Keratinocyte (primary cell): ENCODE results near the gene IL19. TPM values are rescaled to one million over a fixed set of nuclear protein-coding genes. Genes with fewer than 3 reads are reported as not detected.

Experiments used
- DNase-seq: peaks from one replicate; pipeline ENCODE4 v3.0.0-alpha.2; 2011; ENCODE audit warnings: low read depth, missing footprints, low spot score
- FAIRE-seq: peaks from 2 replicates; lab custom pipeline; 2011; peaks lifted over from hg19 to GRCh38; lab: Jason Lieb, UNC
- H2AFZ ChIP-seq: 2 replicates; pipeline ENCODE4 v1.6.0; 2012; ENCODE audit warnings: low read length, control low read depth, inconsistent platforms; ENCODE audit not compliant: control insufficient read depth
- H3K27ac ChIP-seq: 2 replicates; pipeline ENCODE4 v1.5.1; 2011; ENCODE audit warnings: low read length; ENCODE audit not compliant: control insufficient read depth, insufficient read depth
- H3K27me3 ChIP-seq: 3 replicates; pipeline ENCODE4 v1.6.0; 2011; ENCODE audit warnings: low read length; ENCODE audit not compliant: control insufficient read depth, insufficient read depth; ENCODE audit errors: extremely low read depth
- H3K36me3 ChIP-seq, 2 experiments: 2 replicates in 1 of 2; 3 replicates in 1 of 2; pipeline ENCODE4 v1.5.1; 2011; ENCODE audit warnings: low read length in 2 of 2, mild to moderate bottlenecking in 1 of 2; ENCODE audit not compliant: control insufficient read depth in 2 of 2, insufficient read depth in 2 of 2; ENCODE audit errors: extremely low read depth in 1 of 2
- H3K4me1 ChIP-seq: 3 replicates; pipeline ENCODE4 v1.5.1; 2011; ENCODE audit warnings: low read length; ENCODE audit not compliant: control insufficient read depth, insufficient read depth; ENCODE audit errors: extremely low read depth
- H3K4me2 ChIP-seq: 3 replicates; pipeline ENCODE4 v1.6.0; 2011; ENCODE audit warnings: low read depth, low read length; ENCODE audit not compliant: control insufficient read depth, insufficient read depth; ENCODE audit errors: extremely low read depth
- H3K4me3 ChIP-seq, 3 experiments: fragments of 200-600 bp in 1 of 3; sonication (generic) in 1 of 3; 2 replicates in 2 of 3; 3 replicates in 1 of 3; pipeline ENCODE4 v1.5.1; 2011 to 2016; ENCODE audit warnings: low read length in 3 of 3, mild to moderate bottlenecking in 3 of 3, control low read depth in 2 of 3, inconsistent platforms in 1 of 3, low read depth in 1 of 3, mixed read lengths in 1 of 3, mixed run types in 1 of 3, moderate library complexity in 1 of 3; ENCODE audit not compliant: control insufficient read depth in 2 of 3, insufficient read depth in 2 of 3; ENCODE audit errors: extremely low read depth in 1 of 3
- H3K79me2 ChIP-seq: 2 replicates; pipeline ENCODE4 v1.6.0; 2012; ENCODE audit warnings: low read length; ENCODE audit not compliant: control insufficient read depth, insufficient read depth
- H3K9ac ChIP-seq: 3 replicates; pipeline ENCODE4 v1.6.0; 2011; ENCODE audit warnings: low read length; ENCODE audit not compliant: control insufficient read depth, insufficient read depth; ENCODE audit errors: extremely low read depth
- H3K9me1 ChIP-seq: 3 replicates; pipeline ENCODE4 v1.6.0; 2011; ENCODE audit warnings: low read length; ENCODE audit not compliant: control insufficient read depth, insufficient read depth; ENCODE audit errors: extremely low read depth
- H3K9me3 ChIP-seq: 2 replicates; pipeline ENCODE4 v1.5.1; 2012; ENCODE audit warnings: low read depth, low read length; ENCODE audit not compliant: control insufficient read depth
- H4K20me1 ChIP-seq: 3 replicates; pipeline ENCODE4 v1.6.0; 2011; ENCODE audit warnings: low read length; ENCODE audit not compliant: control insufficient read depth, insufficient read depth; ENCODE audit errors: extremely low read depth
- CTCF ChIP-seq, 3 experiments: IDR thresholded peaks in 1 of 3; conservative IDR thresholded peaks in 1 of 3; optimal IDR thresholded peaks in 1 of 3; 2 replicates in 2 of 3; 3 replicates in 1 of 3; pipeline versions ENCODE3 to v1.5.1; 2011; ENCODE audit warnings: low read length in 3 of 3, mild to moderate bottlenecking in 3 of 3, moderate library complexity in 2 of 3, control low read depth in 1 of 3, inconsistent platforms in 1 of 3; ENCODE audit not compliant: insufficient read depth in 2 of 3; ENCODE audit errors: extremely low read depth in 1 of 3
- EZH2 ChIP-seq: IDR thresholded peaks from one replicate; pipeline ENCODE4 v1.6.1; 2012; ENCODE audit warnings: inconsistent platforms, mild to moderate bottlenecking, low read length, moderate library complexity
- dilution Hi-C: fragments of 300-500 bp; cut with MboI; formaldehyde crosslinking; loops from one replicate; pipeline ENCODE4 v1.7.0; 2020; ENCODE audit warnings: low sequenced_read_pairs; ENCODE audit not compliant: extremely low pct_ligation_motif_present
- polyA plus RNA-seq, 5 experiments: library from polyadenylated mRNA; depleted of rRNA in 3 of 5; stranded (reverse) in 3 of 5; stranded (forward) in 1 of 5; unstranded in 1 of 5; fragments of >200 nt; gene quantifications; 1 replicate in 1 of 5; 2 replicates in 3 of 5; 3 replicates in 1 of 5; pipeline versions ENCODE4 v1.2.1 to v1.2.3, GENCODE V29; 2011 to 2012; ENCODE audit warnings: missing spikeins in 2 of 5, low read depth in 1 of 5, low replicate concordance in 1 of 5

The IL19 gene
- polyA plus RNA-seq, 1 donor (not counting 4 experiments of a cell fraction or from before 2014, with no cell fraction given): not detected

- no peak overlapping the region for H3K4me3 ChIP-seq
- H2AFZ ChIP-seq: peak overlapping the region; percentile 20
- dilution Hi-C loops: no loop called here
- peaks cover 7% of the 10 kb centered on the region for H3K4me1 ChIP-seq
- no peak for TF ChIP-seq CTCF (optimal IDR thresholded peaks at IDR 0.05 in 1 of 3, IDR thresholded peaks at IDR 0.05 in 1 of 3, conservative IDR thresholded peaks at IDR 0.05 in 1 of 3; ENCODE audit: extremely low read depth in 1 of 3, insufficient read depth in 2 of 3, low read length in 3 of 3)
- no peak for TF ChIP-seq EZH2
- no peaks in the 10 kb centered on the region for H3K27me3 ChIP-seq
- peak; percentile 88 for FAIRE-seq
- no peaks in the 10 kb centered on the region for H3K9me1 ChIP-seq
- peak overlapping the region; percentile 30 for H3K4me2 ChIP-seq
- H3K36me3 ChIP-seq: no peaks in the 10 kb centered on the region
- no peaks in the 10 kb centered on the region for H4K20me1 ChIP-seq
- no peaks in the 10 kb centered on the region for H3K9me3 ChIP-seq
- no peaks in the 10 kb centered on the region for H3K79me2 ChIP-seq
- DNase-seq: no peak
- H3K27ac ChIP-seq: no peak overlapping the region
- no peak overlapping the region for H3K9ac ChIP-seq
Observed at GRCh38 chr1:206847946-206848345, 77.4 kb downstream of the IL19 start.

- H3K4me2 ChIP-seq: no peak overlapping the region
- DNase-seq (no peak), FAIRE-seq (no peak)
- H3K9me1 ChIP-seq: no peaks in the 10 kb centered on the region
- H3K9ac ChIP-seq: no peak overlapping the region
- H3K27me3 ChIP-seq: no peaks in the 10 kb centered on the region
- no peaks in the 10 kb centered on the region for H3K36me3 ChIP-seq
- dilution Hi-C loops: no loop called here
- no peak overlapping the region for H3K27ac ChIP-seq
- peaks cover 7% of the 10 kb centered on the region for H3K4me1 ChIP-seq
- no peaks in the 10 kb centered on the region for H3K79me2 ChIP-seq
- H4K20me1 ChIP-seq: no peaks in the 10 kb centered on the region
- no peaks in the 10 kb centered on the region for H3K9me3 ChIP-seq
- no peak overlapping the region for H3K4me3 ChIP-seq
- no peak overlapping the region for H2AFZ ChIP-seq
- no peak for TF ChIP-seq CTCF (optimal IDR thresholded peaks at IDR 0.05 in 1 of 3, IDR thresholded peaks at IDR 0.05 in 1 of 3, conservative IDR thresholded peaks at IDR 0.05 in 1 of 3; ENCODE audit: extremely low read depth in 1 of 3, insufficient read depth in 2 of 3, low read length in 3 of 3)
- TF ChIP-seq EZH2: no peak
Observed at GRCh38 chr1:206850401-206850800, 79.8 kb downstream of the IL19 start.
